Measurements from ENCODE around the gene SNAI3.

SNAI3 gene

GRCh38 chr16:88662222-88662842 lies 24.0 kb downstream of the SNAI3 start:
- peaks cover 7% of the 10 kb centered on the region for H3K4me1 ChIP-seq (ENCODE audit: insufficient read depth, poor library complexity, severe bottlenecking)
- no peak for DNase-seq (ENCODE audit: low spot score)
- H3K9me3 ChIP-seq (ENCODE audit: severe bottlenecking), result no peaks in the 10 kb centered on the region
- peaks cover 47% of the 10 kb centered on the region for H3K36me3 ChIP-seq (ENCODE audit: low read depth)
- H3K27ac ChIP-seq (ENCODE audit: poor library complexity, severe bottlenecking), result peak overlapping the region; percentile 79
- no peak for TF ChIP-seq CTCF (IDR thresholded peaks at IDR 0.05; ENCODE audit: poor library complexity, severe bottlenecking)
- H3K4me3 ChIP-seq (ENCODE audit: severe bottlenecking), result peak overlapping the region; percentile 92
- no peaks in the 10 kb centered on the region for H3K27me3 ChIP-seq (ENCODE audit: insufficient read depth, poor library complexity, severe bottlenecking)
- ATAC-seq (ENCODE audit: low read depth), result no peak

- Histone ChIP-seq H3K36me3 (ENCODE audit: low read depth) (peaks cover 55% of the 10 kb centered on the region), H3K9me3 (ENCODE audit: severe bottlenecking) (no peaks in the 10 kb centered on the region), H3K4me3 (ENCODE audit: severe bottlenecking) (no peak overlapping the region), H3K27me3 (ENCODE audit: insufficient read depth, poor library complexity, severe bottlenecking) (no peaks in the 10 kb centered on the region), H3K4me1 (ENCODE audit: insufficient read depth, poor library complexity, severe bottlenecking) (peaks cover 7% of the 10 kb centered on the region), H3K27ac (ENCODE audit: poor library complexity, severe bottlenecking) (peak overlapping the region; percentile 79)
- TF ChIP-seq CTCF (IDR thresholded peaks at IDR 0.05; ENCODE audit: poor library complexity, severe bottlenecking), result no peak
- no peak for ATAC-seq (ENCODE audit: low read depth)
- DNase-seq (ENCODE audit: low spot score), result no peak
These were observed 24.8 kb downstream of the SNAI3 start for GRCh38 chr16:88661468-88661867.

GRCh38 chr16:88659160-88659559 lies 27.1 kb downstream of the SNAI3 start:
- DNase-seq (ENCODE audit: low spot score) (no peak), ATAC-seq (ENCODE audit: low read depth) (no peak)
- Histone ChIP-seq H3K4me3 (ENCODE audit: severe bottlenecking) (no peak overlapping the region), H3K9me3 (ENCODE audit: severe bottlenecking) (no peaks in the 10 kb centered on the region), H3K27ac (ENCODE audit: poor library complexity, severe bottlenecking) (no peak overlapping the region), H3K4me1 (ENCODE audit: insufficient read depth, poor library complexity, severe bottlenecking) (peaks cover 7% of the 10 kb centered on the region), H3K36me3 (ENCODE audit: low read depth) (peaks cover 68% of the 10 kb centered on the region), H3K27me3 (ENCODE audit: insufficient read depth, poor library complexity, severe bottlenecking) (no peaks in the 10 kb centered on the region)
- no peak for TF ChIP-seq CTCF (IDR thresholded peaks at IDR 0.05; ENCODE audit: poor library complexity, severe bottlenecking)

- DNase-seq (ENCODE audit: low spot score) (no peak), ATAC-seq (ENCODE audit: low read depth) (no peak)
- no peak overlapping the region for H3K27ac ChIP-seq (ENCODE audit: poor library complexity, severe bottlenecking)
- no peaks in the 10 kb centered on the region for H3K9me3 ChIP-seq (ENCODE audit: severe bottlenecking)
- H3K4me1 ChIP-seq (ENCODE audit: insufficient read depth, poor library complexity, severe bottlenecking), result peaks cover 7% of the 10 kb centered on the region
- H3K27me3 ChIP-seq (ENCODE audit: insufficient read depth, poor library complexity, severe bottlenecking), result no peaks in the 10 kb centered on the region
- H3K36me3 ChIP-seq (ENCODE audit: low read depth), result peaks cover 72% of the 10 kb centered on the region
- H3K4me3 ChIP-seq (ENCODE audit: severe bottlenecking), result no peak overlapping the region
- no peak for TF ChIP-seq CTCF (IDR thresholded peaks at IDR 0.05; ENCODE audit: poor library complexity, severe bottlenecking)
These were observed 27.6 kb downstream of the SNAI3 start for GRCh38 chr16:88658714-88659113.

GRCh38 chr16:88657371-88657770 lies 28.9 kb downstream of the SNAI3 start:
- H3K4me1 ChIP-seq (ENCODE audit: insufficient read depth, poor library complexity, severe bottlenecking), result peaks cover 7% of the 10 kb centered on the region
- DNase-seq (ENCODE audit: low spot score), result no peak
- H3K27me3 ChIP-seq (ENCODE audit: insufficient read depth, poor library complexity, severe bottlenecking), result no peaks in the 10 kb centered on the region
- peaks cover 86% of the 10 kb centered on the region for H3K36me3 ChIP-seq (ENCODE audit: low read depth)
- H3K9me3 ChIP-seq (ENCODE audit: severe bottlenecking), result no peaks in the 10 kb centered on the region
- no peak overlapping the region for H3K4me3 ChIP-seq (ENCODE audit: severe bottlenecking)
- no peak for ATAC-seq (ENCODE audit: low read depth)
- no peak for TF ChIP-seq CTCF (IDR thresholded peaks at IDR 0.05; ENCODE audit: poor library complexity, severe bottlenecking)
- H3K27ac ChIP-seq (ENCODE audit: poor library complexity, severe bottlenecking), result no peak overlapping the region
